NT2/D1 (cell line): ENCODE results near the gene DEDD.

ENCODE experiments used
- DNase-seq: peaks from one replicate; pipeline ENCODE4 v3.0.0-alpha.2; 2011; ENCODE audit warnings: low read depth, low spot score
- H3K27me3 ChIP-seq: 2 replicates; pipeline ENCODE4 v1.6.0; 2011; ENCODE audit warnings: mild to moderate bottlenecking; ENCODE audit not compliant: insufficient read length, insufficient read depth
- H3K36me3 ChIP-seq: 2 replicates; pipeline ENCODE4 v1.6.1; 2011; ENCODE audit warnings: mild to moderate bottlenecking, low read length, mixed read lengths; ENCODE audit not compliant: insufficient read depth, insufficient read length
- H3K4me1 ChIP-seq: 2 replicates; pipeline ENCODE4 v1.5.1; 2011; ENCODE audit not compliant: insufficient read depth, insufficient read length
- H3K4me3 ChIP-seq: 2 replicates; pipeline ENCODE4 v1.5.1; 2011; ENCODE audit warnings: low read depth; ENCODE audit not compliant: insufficient read length
- H3K9ac ChIP-seq: 2 replicates; pipeline ENCODE4 v1.6.0; 2011; ENCODE audit warnings: low read depth; ENCODE audit not compliant: insufficient read length
- H3K9me3 ChIP-seq: 2 replicates; pipeline ENCODE4 v1.5.1; 2011; ENCODE audit warnings: mild to moderate bottlenecking, low read length; ENCODE audit not compliant: insufficient read depth
- SUZ12 ChIP-seq: IDR thresholded peaks from 2 replicates; pipeline ENCODE4 v1.6.1; 2011; ENCODE audit not compliant: insufficient read length, insufficient read depth; ENCODE audit errors: extremely low read depth
- YY1 ChIP-seq: IDR thresholded peaks from 2 replicates; pipeline ENCODE4 v1.6.1; 2011; ENCODE audit not compliant: insufficient read length, insufficient read depth
- ZNF274 ChIP-seq: IDR thresholded peaks from 2 replicates; pipeline ENCODE4 v1.6.1; 2011; ENCODE audit warnings: mild to moderate bottlenecking, low read depth, low read length

The DEDD gene, protein sequence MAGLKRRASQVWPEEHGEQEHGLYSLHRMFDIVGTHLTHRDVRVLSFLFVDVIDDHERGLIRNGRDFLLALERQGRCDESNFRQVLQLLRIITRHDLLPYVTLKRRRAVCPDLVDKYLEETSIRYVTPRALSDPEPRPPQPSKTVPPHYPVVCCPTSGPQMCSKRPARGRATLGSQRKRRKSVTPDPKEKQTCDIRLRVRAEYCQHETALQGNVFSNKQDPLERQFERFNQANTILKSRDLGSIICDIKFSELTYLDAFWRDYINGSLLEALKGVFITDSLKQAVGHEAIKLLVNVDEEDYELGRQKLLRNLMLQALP

DNA sequence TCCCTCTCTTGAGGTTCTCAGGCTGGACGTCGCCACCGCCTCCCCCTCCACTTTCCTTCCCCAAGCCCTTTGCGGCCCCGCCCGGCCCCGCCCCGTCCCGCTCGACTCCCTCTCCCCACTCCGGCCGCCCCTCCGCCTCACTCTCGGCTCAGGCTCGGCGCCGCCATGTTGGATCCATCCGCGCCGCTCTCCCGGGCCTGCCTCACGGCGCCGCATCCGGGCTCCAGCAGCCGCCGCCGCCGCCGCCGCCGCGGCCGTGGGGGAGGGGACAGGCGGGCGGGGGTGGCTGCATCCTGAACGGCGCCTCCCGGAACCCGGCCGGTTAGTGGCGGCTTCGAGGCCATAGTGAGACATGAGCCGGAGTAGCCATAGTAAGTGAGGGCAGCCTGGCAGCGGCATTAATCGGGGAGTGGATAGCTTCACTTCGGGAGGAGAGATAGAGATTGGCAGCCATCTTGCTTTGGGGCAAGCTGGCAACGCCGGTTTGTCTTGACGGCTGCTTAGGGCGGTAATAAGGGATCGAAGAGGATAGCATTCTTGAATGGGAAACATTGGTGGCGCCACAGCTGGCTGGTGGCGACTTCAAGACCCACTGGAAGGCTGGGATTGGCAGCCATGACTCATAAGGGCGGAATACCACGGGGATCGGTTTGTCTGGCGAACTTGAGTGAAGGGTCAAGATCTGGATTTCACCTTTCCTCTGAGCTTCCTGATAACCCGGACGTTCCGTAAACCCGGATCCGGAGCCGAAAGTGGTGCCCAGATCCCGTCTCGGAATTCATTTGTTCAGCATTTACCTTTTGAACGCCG lies at the start of gene DEDD:
Gene DEDD (minus strand): TSS at position 258 of the 810 bp plus-strand sequence. CDS start 8,205 bp downstream, outside the sequence.
- Histone ChIP-seq H3K9ac (peak within 1 kb of the TSS; percentile 92), H3K27me3 (no peaks in the 10 kb centered on the region), H3K4me3 (peak within 1 kb of the TSS; percentile 81), H3K9me3 (no peaks in the 10 kb centered on the region), H3K36me3 (peaks cover 63% of the 10 kb centered on the region), H3K4me1 (no peaks in the 10 kb centered on the region)
- DNase-seq, result peak; percentile 96
- TF ChIP-seq YY1 (peak; percentile 99), SUZ12 (no peak)

DNA sequence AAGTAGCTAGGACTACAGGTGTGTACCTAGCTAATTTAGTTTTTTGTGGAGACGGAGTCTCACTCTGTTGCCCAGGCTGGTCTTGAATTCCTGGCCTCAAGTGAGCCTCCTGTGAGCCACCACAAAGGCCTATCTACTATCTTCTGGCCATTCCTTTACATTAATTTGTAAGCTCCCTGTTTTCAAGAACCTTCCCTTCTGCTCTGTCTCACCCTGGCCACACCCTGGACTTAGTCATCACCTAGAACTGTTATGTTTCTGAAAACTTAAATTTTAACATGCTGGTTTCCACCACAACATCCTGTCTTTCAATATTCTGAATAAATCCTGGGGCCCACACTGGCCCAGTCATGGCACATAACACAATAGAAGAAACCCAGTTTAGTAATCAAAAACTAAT lies 49.7 kb upstream of the DEDD start:
- H3K27me3 ChIP-seq, result no peaks in the 10 kb centered on the region
- DNase-seq, result no peak
- TF ChIP-seq ZNF274, result no peak
- TF ChIP-seq SUZ12, result no peak
- TF ChIP-seq YY1, result no peak
- H3K9me3 ChIP-seq, result no peaks in the 10 kb centered on the region
- no peak overlapping the region for H3K9ac ChIP-seq
- no peak overlapping the region for H3K4me3 ChIP-seq
- H3K36me3 ChIP-seq, result no peaks in the 10 kb centered on the region
- no peaks in the 10 kb centered on the region for H3K4me1 ChIP-seq

DNA sequence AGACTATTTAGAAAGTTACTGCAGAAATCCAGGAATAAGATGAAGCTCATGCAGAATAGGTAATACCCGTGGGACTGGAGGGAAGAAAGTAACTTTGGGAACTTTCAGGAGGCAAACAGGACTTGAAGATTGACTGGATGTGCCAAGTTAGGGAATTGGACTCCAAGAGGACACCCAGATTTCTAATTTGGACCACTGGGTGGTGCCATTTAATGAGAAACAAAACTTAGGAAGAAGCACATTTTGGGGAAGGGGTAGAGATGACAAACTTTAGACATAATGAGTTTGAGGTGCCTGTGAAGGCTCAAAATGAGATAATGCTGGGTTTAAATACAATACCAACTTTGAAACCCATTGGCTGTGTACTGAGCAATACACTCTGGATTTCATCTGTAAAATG lies 48.2 kb upstream of the DEDD start:
- DNase-seq, result no peak
- no peak for TF ChIP-seq ZNF274
- no peak for TF ChIP-seq SUZ12
- TF ChIP-seq YY1, result no peak
- Histone ChIP-seq H3K36me3 (peaks cover 9% of the 10 kb centered on the region), H3K4me1 (peaks cover 8% of the 10 kb centered on the region), H3K9me3 (no peaks in the 10 kb centered on the region), H3K4me3 (no peak overlapping the region), H3K9ac (no peak overlapping the region), H3K27me3 (no peaks in the 10 kb centered on the region)

DNA sequence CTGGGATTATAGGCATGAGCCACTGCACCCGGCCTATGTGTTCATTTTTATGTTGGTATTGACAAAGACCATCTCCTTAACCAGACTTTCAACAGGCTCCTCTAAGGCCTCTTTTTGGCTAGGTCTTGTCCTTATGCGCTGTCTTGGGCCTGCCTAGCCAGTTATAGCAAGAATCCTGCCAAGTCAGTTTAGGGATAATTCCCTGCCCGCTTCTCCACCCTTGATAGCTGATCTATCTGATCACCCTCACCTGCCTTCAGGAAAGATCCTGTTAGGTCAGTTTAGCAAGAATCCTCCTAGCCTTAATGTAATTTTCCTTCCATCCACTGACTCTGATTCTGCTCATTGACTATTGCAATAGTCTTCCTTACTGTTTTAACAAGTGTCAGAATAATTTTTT lies 47.2 kb upstream of the DEDD start:
- TF ChIP-seq SUZ12, result no peak
- no peak for TF ChIP-seq YY1
- no peak for TF ChIP-seq ZNF274

DNA sequence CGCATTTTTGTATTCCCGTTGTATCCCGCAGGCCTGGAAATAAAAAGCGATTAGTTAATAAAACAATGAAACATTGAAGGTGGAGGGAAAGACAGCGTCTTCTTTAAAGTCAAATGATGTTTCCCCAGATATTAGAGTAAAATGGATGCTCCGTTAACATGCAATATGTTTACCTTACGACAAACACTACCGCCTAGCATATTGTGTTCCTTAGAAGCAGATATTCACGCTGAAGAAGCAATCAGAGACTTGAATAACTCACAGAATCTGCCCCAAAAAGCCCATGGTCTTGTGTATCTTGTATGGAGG lies 45.4 kb upstream of the DEDD start:
- Histone ChIP-seq H3K36me3 (peaks cover 34% of the 10 kb centered on the region), H3K4me3 (peak overlapping the region; percentile 90), H3K27me3 (no peaks in the 10 kb centered on the region), H3K9ac (peak overlapping the region; percentile 92), H3K9me3 (no peaks in the 10 kb centered on the region), H3K4me1 (peaks cover 8% of the 10 kb centered on the region)
- no peak for TF ChIP-seq YY1
- TF ChIP-seq ZNF274, result no peak
- no peak for TF ChIP-seq SUZ12
- no peak for DNase-seq

More for the DNA sequence above, 47.2 kb upstream of the DEDD start:
- no peak overlapping the region for H3K4me3 ChIP-seq
- H3K27me3 ChIP-seq, result no peaks in the 10 kb centered on the region
- H3K4me1 ChIP-seq, result peaks cover 8% of the 10 kb centered on the region
- H3K9ac ChIP-seq, result no peak overlapping the region
- peaks cover 18% of the 10 kb centered on the region for H3K36me3 ChIP-seq
- H3K9me3 ChIP-seq, result no peaks in the 10 kb centered on the region
- DNase-seq, result no peak

DNA sequence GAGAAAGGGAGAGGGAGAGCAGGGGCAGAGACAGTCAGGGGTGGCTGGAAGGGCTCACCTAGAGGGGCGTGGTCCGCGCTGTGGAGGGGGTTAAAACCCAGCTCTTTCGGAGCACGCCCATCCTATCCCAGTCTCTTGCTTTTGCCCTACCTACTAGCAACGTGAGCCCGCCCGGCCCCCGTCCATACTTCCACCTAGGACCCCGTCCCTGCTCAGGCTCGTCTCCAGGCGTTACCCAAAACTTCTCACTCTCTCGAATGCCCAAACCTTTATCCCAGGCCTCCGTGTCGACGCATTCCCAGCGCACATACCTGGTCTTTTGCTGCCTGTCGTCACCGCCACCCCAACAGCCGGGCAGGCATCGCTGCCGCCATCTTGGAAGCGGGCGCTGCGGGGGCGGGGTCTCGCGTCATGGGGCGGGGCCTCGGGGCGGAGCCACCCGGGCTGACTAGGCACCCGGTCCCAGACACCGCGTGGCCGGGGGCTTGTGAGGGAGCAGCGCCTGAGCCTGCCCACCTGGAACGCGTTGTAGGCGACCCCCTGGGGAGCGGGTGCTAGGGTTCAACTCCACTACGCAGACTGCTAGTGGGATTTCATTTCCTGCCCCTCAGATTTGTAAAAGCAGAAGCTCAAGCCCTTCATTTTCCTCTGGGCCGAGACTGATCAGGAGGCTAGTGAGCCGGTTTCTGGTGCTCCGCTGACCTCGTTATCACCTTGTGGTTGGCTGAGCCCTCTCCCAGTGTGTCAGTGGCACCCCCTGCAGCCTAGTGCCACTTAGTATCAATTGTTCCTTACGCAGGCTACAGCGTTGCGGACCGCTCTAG lies 44.9 kb upstream of the DEDD start, which contains the start of gene B4GALT3:
Gene B4GALT3 (minus strand): TSS at position 396 of the 824 bp plus-strand sequence. CDS start 1,447 bp downstream, outside the sequence.
- H3K4me3 ChIP-seq, result peak within 1 kb of the TSS; percentile 90
- no peaks in the 10 kb centered on the region for H3K27me3 ChIP-seq
- H3K4me1 ChIP-seq, result peaks cover 8% of the 10 kb centered on the region
- no peaks in the 10 kb centered on the region for H3K9me3 ChIP-seq
- peaks cover 39% of the 10 kb centered on the region for H3K36me3 ChIP-seq
- TF ChIP-seq SUZ12, result no peak
- TF ChIP-seq ZNF274, result no peak
- peak; percentile 95 for TF ChIP-seq YY1
- DNase-seq, result peak; percentile 88
- H3K9ac ChIP-seq, result peak within 1 kb of the TSS; percentile 92
